HG03196 (cell line): ENCODE results near the gene SHTN1.
A peak's percentile ranks its signal among the peaks of the same experiment; 100 is the strongest.

Experiments
- ATAC-seq: cut with Tn5 transposase; IDR thresholded peaks from one replicate; pipeline ENCODE4 v1.9.1; 2021; ENCODE audit not compliant: unreplicated experiment

SHTN1 gene, protein sequence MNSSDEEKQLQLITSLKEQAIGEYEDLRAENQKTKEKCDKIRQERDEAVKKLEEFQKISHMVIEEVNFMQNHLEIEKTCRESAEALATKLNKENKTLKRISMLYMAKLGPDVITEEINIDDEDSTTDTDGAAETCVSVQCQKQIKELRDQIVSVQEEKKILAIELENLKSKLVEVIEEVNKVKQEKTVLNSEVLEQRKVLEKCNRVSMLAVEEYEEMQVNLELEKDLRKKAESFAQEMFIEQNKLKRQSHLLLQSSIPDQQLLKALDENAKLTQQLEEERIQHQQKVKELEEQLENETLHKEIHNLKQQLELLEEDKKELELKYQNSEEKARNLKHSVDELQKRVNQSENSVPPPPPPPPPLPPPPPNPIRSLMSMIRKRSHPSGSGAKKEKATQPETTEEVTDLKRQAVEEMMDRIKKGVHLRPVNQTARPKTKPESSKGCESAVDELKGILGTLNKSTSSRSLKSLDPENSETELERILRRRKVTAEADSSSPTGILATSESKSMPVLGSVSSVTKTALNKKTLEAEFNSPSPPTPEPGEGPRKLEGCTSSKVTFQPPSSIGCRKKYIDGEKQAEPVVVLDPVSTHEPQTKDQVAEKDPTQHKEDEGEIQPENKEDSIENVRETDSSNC

DNA sequence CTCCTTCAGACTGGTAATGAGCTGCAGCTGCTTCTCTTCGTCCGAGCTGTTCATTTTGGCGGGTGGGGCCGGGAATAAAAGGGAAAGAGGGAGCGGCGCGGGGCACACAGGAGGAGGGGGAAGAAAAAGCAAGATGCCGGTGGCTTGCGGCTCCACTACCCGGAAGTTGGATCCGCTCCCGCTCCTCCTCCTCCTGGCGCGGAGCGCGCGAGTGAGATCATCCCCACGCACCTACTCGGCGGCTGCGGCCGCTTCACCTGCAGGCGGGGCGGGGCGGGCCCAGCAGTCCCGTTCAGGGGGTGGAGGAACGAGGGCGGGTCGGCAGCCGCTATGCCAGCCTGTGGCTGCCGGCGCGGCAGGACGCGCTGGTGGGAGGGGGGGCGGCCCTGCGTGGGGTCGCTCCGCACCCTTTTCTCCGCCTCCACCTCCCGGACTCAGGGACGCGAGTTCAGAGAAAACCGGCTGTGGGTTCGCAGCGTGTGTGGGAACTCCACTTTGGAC is at the start of gene SHTN1:
Gene SHTN1, minus strand, starts transcription at position 162 of the 501 bp plus-strand sequence. Its CDS starts 108 bp downstream, at position 54.
- peak; percentile 36 for ATAC-seq

DNA sequence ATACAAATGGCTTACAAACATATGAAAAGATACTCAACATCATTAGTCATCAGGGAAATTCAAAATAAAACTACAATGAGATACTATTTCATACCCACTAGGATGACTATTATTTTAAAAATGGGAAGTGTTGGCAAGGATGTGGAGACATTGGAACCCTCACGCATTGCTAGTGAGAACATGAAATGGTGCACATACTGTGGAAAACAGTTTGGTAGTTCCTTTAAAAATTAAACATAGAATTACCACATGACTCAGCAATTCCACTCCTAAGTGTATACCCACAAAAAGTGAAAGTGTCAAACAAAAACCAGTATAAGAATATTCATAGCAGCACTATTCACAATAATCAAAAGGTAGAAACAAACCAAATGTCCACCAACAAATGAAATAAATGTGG is 48.5 kb upstream of the SHTN1 start:
- no peak for ATAC-seq

DNA sequence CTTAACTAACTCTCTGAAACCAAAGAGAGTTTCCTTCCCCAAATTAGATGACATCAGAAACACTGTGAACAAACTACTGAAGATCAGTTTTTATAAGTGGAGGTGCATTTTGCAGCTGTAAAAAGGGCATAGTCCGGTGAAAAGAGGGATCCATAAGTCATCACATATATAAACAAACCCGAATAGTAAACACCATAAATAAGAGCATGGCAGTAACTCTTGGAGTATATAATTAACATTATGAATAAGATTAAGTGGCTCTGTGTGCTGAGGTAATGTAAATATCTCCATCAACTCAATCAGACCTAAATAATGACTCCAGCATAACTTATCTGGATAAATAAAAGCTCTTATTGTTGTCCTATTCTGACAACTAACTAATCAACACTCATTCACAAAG is 43.0 kb upstream of the SHTN1 start:
- ATAC-seq: no peak

DNA sequence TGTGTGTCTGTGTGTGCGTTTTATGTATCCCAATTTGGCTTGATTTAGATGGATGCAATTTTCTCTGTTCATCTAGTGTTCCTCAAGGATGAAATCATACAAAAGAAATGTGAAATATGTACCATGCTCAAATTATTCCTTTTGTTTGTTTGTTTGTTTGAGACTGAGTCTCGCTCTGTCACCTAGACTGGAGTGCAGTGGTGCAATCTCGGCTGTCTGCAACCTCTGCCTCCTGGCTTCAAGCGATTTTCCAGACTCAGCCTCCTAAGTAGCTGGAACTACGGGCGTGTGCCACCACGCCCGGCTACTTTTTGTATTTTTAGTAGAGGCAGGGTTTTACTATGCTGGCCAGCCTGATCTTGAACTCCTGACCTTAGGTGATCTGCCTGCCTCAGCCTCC is 11.3 kb upstream of the SHTN1 start:
- no peak for ATAC-seq

DNA sequence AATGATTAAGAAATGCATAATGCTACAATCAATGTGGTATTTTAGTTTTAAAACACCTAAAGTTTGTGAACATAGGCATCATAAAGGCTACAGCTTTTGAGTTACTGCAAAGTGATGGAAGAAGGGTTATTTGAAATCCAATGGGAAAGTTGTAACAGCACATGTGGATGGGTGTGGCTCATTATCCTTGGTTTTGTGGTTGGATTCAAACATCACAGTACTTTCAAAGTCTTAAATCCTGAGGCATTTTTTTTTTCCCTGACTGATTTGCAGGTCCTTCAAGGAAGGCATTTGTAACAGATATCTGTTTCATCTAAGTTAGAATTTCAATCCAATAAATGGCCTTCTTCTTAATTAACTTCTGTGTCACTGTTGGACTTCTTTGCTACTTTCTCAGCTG is 9.8 kb upstream of the SHTN1 start:
- ATAC-seq: no peak

DNA sequence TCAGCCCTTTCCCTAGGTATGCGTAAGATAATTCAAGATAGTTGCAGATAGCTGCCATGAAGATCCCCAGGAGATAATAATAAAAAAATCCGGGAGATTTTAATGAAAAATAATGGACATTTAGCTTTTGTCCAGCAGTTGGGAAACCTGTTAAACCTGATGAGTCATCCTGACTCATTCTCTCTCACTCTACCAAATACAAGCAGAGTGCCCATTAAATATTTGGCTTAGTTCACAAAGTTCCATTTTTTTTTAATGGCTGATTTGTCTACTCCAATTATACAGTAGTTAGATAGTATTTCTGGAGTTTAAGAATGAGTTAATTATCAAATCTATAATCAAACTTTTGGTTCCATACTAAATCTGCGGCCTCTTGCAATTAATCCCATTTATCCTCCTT is 2.1 kb upstream of the SHTN1 start:
- ATAC-seq: no peak

DNA sequence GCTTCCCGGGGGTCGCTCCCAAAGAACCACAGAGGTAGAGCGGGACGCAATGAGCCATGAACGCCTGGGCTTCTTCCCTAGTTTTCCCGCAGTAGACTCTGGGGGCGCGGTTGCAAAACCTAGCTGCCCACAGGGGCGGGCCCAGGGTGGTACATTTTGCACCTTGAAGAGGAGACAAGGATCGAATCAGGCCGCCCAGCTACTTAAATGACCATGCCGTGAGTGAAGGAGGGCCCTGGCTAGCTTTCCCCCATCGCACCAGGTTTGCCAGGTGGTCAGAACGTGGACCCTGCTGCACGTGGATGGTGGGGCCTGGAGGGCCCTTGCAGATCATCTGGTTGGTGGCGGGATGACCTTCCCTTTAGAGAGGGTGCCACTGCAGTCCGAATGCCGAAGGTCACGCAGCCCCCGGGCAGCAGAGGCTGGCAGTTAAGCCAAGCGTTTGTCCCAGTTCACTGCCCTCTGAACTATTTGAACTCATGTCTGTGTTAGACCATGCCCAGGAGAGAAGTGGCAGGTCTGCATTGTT is 604 bp upstream of the SHTN1 start:
- ATAC-seq: no peak

DNA sequence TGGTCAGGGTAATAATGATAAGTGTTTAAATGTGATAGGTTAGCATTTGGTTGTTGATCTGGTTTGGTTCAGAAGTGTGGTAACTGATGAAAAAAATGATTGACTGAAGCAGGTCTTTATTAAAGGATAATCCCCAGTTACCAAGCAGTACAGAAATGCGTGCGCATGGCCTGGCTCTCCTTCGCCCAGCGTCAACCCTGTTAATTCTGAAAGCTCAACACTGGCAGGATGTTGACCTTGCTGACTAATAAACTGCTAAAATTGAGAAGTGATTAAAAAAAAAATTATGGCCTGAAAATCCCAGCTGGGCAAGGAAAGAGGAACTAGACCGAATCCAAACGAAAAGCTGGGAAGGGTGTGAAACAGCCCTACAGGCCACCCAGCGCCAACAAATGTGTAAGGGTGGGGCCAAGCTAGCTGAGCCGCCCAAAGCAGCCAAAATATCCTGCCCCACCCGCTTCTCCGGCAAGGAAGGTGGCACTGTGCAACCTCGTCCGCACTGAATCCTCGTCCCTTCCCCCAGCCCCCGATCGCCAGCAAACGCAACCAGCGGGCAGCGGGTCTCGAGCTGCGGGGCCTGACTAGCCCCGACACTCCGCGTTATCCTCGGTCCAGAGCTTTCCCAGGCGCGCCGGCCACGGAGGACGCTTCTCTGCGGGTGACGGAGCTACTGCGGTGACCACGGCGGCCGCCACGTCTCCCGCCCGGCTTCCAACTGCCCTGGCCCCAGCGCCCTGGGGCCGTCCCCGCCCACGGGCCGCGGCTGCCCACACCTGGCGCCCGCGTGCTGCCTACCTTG is 561 bp downstream of the SHTN1 start:
- ATAC-seq: peak; percentile 44

DNA sequence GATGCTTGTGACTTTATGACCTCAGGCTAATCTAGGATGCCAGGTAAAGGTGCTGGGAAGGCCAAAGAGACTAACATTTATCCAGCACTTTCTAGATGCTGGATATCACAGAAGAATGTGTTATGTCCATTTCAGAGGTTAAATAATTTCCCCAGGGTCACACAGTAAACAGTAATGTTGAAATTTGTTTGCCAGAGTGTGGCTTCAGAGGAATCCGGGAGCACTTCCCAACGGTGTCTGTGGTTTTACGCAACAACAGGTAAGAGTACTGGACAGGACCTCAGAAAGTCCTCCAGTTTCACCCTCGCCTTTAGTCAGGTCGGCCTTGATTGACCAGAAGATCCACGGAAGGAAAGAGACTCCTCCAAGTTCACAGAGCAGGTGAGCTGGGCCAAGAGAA is 1.7 kb downstream of the SHTN1 start:
- ATAC-seq: no peak

DNA sequence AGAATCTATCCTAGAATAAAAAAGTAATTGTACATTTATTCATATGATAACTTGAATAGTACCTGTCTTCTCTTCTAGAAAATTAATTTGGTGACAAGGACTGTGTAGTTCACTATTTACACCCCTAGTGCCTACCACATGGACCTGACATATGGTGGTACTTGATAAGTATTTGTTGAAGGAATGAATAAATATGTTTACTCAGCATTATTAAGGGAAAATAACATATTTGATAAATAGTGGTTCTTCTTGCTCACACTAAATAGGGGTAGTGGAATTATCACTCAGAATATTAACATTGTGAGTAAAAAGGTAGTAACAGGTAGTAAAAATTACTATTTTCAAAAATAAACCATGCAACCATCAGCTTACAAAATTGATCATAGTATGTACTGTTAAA is 2.8 kb downstream of the SHTN1 start:
- no peak for ATAC-seq

DNA sequence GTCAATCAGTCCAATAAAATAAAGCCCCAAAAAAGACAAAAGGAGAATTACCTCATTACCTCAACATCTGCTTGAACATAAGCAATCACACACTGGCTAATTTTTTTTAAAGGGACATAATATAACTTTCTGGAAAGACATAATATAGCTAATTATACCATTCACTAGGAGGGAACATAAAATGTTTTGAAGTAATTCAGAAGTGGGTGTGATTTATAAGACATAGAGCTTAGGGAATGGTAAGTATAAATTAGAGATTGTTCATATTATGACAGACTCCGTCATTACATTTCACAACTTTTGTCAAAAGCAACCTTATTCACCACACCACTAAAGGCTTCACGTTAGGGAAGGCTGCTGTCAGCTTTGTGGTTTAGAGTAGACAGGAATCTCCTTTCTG is 3.8 kb downstream of the SHTN1 start:
- ATAC-seq: no peak

DNA sequence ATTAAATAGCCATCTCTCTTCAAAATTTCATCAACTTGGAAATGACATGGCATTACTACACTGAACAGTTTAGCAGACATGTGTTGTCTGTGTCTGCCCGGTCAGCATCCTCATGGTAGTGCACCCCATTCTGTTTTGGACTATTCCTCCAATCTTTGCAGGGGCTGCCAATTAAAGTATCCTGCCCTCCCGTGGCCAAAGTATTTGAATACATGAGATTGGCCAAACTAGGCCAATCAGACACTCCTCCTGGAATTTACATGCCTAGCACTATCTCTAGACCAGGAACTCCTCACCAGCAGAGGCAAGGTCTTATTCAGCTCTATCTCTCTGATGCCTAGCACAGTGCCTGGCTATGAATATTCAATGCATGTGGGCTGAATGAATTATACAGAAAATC is 4.4 kb downstream of the SHTN1 start:
- ATAC-seq: no peak

DNA sequence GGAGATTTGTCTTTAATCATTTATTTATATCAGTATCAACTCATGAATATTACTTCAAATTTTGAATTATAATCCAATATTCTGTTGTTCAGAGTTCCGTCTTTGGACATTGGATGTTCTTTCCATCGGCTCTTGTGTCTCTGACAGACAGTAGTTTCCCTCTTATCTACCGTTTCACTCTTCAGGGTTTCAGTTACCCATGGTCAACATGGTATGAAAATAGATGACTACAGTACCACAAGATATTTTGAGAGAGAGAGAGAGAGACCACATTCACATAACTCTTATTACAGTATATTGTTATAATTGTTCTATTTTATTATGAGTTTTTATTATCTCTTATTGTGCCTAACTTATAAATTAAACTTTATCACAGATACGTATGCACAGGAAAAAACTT is 6.8 kb downstream of the SHTN1 start:
- ATAC-seq: no peak

DNA sequence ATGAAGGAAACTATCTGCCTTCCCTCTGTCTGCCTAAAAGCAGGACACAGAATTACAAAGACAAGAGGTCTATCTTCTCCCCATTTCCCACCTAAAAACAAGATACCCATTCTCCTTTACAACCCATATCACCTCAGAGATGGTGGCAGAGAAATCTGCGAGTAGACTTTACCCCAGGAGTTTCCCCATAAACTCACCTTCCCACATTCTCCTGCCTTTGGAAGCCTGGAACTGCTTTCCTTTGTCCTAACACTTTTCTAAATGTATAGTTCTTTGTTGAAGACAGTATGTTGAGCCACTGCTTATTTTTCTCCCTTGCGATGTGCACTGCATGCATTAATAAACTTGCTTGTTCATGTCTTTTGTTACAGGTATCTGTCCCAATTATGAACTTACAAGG is 8.0 kb downstream of the SHTN1 start:
- ATAC-seq: no peak

DNA sequence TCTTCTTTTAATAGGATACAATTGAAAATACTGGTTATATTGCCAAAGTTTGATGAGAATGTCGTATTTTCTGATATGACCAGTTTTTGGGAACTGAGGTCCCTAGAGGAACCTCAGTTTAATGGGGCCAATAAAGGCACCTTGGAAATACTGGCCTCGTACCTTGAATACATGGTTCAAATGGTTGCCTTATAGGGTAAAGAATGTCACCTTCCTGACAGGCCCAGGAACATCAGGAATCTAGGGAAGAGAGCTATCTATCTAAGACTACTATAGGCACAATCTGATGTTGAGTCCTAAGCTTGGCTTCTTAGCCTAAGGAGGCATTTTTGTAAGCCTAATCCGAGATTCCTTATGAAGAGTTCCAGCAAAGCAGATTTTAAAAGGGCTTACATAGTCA is 9.3 kb downstream of the SHTN1 start:
- ATAC-seq: no peak

DNA sequence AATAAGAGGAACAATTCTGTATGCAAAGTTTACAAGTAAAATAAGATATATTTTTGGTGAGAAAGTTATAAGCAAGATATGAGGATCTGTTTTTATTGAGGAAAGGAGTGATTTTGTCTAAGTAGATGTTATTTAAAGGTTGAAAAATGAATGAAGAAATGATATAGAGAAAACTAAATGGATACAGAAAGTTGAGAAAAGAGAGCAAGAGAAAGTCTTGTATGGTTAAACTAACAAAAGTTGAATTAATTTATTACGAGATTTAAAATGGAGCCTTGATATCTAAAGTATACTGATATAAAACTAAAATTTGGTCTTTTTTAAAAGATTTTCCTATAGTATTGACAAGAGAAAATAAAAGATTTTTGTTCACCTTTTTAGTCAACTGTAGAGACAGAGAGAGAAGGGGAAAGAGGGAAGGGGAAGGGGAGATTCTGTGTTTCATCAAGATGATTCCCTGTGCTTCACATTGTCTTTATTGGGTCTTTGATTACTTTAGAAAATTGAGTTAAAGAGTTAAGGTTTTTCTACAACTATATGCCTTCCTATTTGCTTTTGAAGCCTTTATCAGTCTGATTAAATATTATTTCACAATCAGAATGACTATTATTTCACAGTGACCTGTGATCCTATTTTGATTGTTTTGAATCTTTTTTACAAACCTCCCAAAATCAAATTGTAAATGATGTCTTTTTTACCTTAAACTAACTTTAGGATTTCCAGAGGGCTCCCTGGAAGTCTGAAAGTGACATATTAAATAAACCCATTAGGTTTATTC is 10.7 kb downstream of the SHTN1 start:
- no peak for ATAC-seq

DNA sequence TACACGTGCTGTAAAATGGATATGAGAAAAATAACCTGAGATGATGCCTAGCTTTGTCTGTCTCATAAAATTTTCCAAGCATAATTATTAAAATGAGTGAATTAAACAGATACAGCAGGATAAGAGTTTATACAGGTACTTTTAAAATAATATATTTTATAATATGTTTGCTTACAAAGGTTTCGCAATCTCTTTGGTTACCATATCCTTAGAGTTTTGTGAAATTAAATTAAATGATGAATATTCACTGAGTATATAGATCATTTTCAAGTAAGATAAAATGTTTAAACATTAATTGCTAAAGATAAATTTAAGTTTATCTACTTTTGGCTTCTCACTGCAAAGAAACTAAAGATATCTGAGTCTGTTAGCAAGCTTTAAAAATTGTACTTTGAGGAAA is 11.4 kb downstream of the SHTN1 start:
- no peak for ATAC-seq

DNA sequence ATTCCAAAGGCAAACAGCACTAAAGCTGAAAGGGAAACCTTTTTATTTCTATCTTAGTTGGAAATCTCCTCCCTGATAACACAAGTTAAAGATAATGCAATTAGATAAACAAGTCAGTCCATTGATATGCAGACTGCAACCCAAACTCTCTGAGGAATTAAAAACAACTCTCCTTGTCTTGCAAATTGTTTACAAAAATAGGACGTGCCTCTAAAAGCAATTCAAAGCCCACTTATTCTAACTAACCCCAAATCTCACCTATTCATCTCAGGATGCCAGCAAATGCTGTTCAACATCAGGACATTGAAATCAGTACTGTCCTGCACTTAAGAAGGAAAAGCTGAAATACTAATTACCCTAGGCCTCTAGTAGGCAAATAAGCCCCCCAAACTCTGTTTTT is 12.8 kb downstream of the SHTN1 start:
- no peak for ATAC-seq

DNA sequence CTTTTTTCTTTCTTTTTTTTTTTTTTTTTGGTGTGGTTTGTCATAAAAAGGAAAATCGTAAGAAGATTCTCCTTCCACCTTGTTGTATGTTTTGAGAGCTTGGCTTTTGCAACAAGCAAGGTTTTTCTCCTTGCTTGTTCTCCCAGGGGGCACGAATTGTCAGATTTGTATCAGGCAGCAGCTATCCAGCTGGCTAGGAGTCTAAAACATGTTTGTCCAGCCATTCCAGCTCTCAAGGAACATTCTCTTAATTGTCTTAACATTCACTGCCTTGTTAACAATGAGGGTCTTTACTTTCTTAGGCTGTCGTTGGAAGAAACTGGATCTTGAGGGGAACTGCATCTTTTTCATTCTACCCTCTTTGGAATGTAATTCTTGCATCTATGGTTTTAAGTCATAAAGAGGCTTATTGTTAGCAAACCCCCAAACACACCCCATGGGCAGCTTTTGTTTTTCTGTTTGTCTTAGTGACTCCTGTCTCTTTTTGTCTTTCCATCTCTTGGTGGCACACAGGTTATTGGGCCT is 14.6 kb downstream of the SHTN1 start:
- ATAC-seq: no peak

DNA sequence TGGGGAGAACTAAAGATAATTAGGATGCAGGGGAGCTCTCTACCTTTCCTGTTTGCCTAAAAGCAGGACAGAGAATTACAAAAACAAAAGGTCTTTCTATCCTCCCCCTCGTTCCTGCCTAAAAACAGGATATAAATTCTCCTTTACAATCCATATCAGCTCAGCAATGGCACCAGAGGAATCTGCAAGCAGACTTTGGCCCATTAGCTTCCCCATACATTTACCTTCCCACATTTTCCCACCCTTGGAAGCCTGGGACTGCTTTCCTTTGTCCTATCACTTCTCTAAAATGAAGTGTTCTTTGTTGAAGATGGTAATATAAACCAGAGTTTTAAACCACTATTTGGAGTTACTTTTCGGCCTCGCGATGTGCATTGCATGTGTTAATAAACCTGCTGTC is 15.5 kb downstream of the SHTN1 start:
- no peak for ATAC-seq
